Measurements from ENCODE around the gene TRIM51. TPM values are rescaled to one million over a fixed set of nuclear protein-coding genes. Genes with fewer than 3 reads are reported as not detected.
"Not testable (repeated sequence)": the region's sequence is repeated elsewhere in the genome, so short reads cannot be mapped to it uniquely, and the experiment has no call there.

Gene TRIM51
- total and polyA plus RNA-seq, 2 of the 13 experiments (the other 11 are each of a cell fraction or from before 2014, with no cell fraction given): not detected

GRCh38 chr11:55854704-55855103, 28.4 kb upstream of the TRIM51 start:
- H3K4me2 ChIP-seq (ENCODE audit: low read depth, low read length): no peak overlapping the region
- no peak for TF ChIP-seq NRL (CRISPR knock-in tag; IDR thresholded peaks at IDR 0.05; ENCODE audit: borderline replicate concordance)
- TF ChIP-seq SMARCC2 (IDR thresholded peaks at IDR 0.05): no peak
- TF ChIP-seq HMGXB3 (CRISPR knock-in tag; IDR thresholded peaks at IDR 0.05; ENCODE audit: borderline replicate concordance): no peak
- no peak for TF ChIP-seq ZNF460 (CRISPR knock-in tag; IDR thresholded peaks at IDR 0.05; ENCODE audit: borderline replicate concordance)
- TF ChIP-seq FOSL1 (CRISPR knock-in tag; IDR thresholded peaks at IDR 0.05; ENCODE audit: borderline replicate concordance): no peak
- no peak for TF ChIP-seq KLF12 (CRISPR knock-in tag; IDR thresholded peaks at IDR 0.05; ENCODE audit: borderline replicate concordance)
- no peak for TF ChIP-seq ZNF292 (CRISPR knock-in tag; IDR thresholded peaks at IDR 0.05; ENCODE audit: borderline replicate concordance, low read depth)
- TF ChIP-seq ZKSCAN8 (CRISPR knock-in tag; IDR thresholded peaks at IDR 0.05; ENCODE audit: borderline replicate concordance): no peak
- no peak for TF ChIP-seq ZBTB42 (CRISPR knock-in tag; IDR thresholded peaks at IDR 0.05)
- no peak for TF ChIP-seq ZNF543 (CRISPR knock-in tag; IDR thresholded peaks at IDR 0.05)
- TF ChIP-seq ETV6 (CRISPR knock-in tag; conservative IDR thresholded peaks at IDR 0.05): no peak
- no peak for TF ChIP-seq SKIL (CRISPR knock-in tag; IDR thresholded peaks at IDR 0.05; ENCODE audit: borderline replicate concordance)
- no peak for TF ChIP-seq ZNF468 (CRISPR knock-in tag; IDR thresholded peaks at IDR 0.05)
- H3K27me3 ChIP-seq (ENCODE audit: control insufficient read depth in 1 of 2, insufficient read depth in 2 of 2, low read length in 2 of 2): no peaks in the 10 kb centered on the region
- BruUV-seq (replicated peaks): no TSS peak
- H3K4me3 ChIP-seq (replicated peaks in 1 of 3; ENCODE audit: insufficient read depth in 1 of 3, low read depth in 2 of 3, low read length in 3 of 3): no peak overlapping the region
- no peak for DNase-seq (ENCODE audit: low spot score)
- H4K20me1 ChIP-seq (ENCODE audit: insufficient read depth, low read length): no peaks in the 10 kb centered on the region
- H2AFZ ChIP-seq (ENCODE audit: low read length): no peak overlapping the region
- intact Hi-C loops (cut with micrococcal nuclease; ENCODE audit: unreplicated experiment) (no loop called here), in situ Hi-C loops (cut with HindIII; ENCODE audit: extremely low pct_ligation_motif_present, low pct_unique_long_range_greater_than_20kb) (no loop called here)
- no peak for ATAC-seq
- H3K36me3 ChIP-seq (replicated peaks in 1 of 2; ENCODE audit: control insufficient read depth in 1 of 2, insufficient read depth in 2 of 2, low read length in 2 of 2): no peaks in the 10 kb centered on the region
- H3K9ac ChIP-seq (ENCODE audit: insufficient read depth, low read depth, low read length): no peak overlapping the region
- 0 out of 2 replicates have a peak, but pooled peaks cover 4% of the 10 kb centered on the region for H3K9me3 ChIP-seq (ENCODE audit: low read length)
- H3K4me1 ChIP-seq (ENCODE audit: insufficient read depth, low read length): no peaks in the 10 kb centered on the region
- no peaks in the 10 kb centered on the region for H3K79me2 ChIP-seq (ENCODE audit: insufficient read depth, low read length)
- POLR2A ChIA-PET: no interaction called here
- CTCF ChIA-PET (ENCODE audit: low intra/inter-chr PET ratio, low total read pairs): no interaction called here
- FAIRE-seq: no peak
- no peak overlapping the region for H3K27ac ChIP-seq (ENCODE audit: extremely low read length, insufficient read depth, low read length)
- 7% methylated on average over 1 of the region's 1 CpG for WGBS (ENCODE audit: low lambda C conversion rate)

GRCh38 chr11:55867354-55867753, 15.7 kb upstream of the TRIM51 start:
- H3K9ac ChIP-seq (ENCODE audit: insufficient read depth, low read depth, low read length); H3K27me3 ChIP-seq (ENCODE audit: control insufficient read depth in 1 of 2, insufficient read depth in 2 of 2, low read length in 2 of 2); ATAC-seq; H3K4me1 ChIP-seq (ENCODE audit: insufficient read depth, low read length); in situ Hi-C loops (cut with HindIII; ENCODE audit: extremely low pct_ligation_motif_present, low pct_unique_long_range_greater_than_20kb); H3K4me2 ChIP-seq (ENCODE audit: low read depth, low read length); H3K27ac ChIP-seq (ENCODE audit: extremely low read length, insufficient read depth, low read length); H3K36me3 ChIP-seq (replicated peaks in 1 of 2; ENCODE audit: control insufficient read depth in 1 of 2, insufficient read depth in 2 of 2, low read length in 2 of 2); H3K79me2 ChIP-seq (ENCODE audit: insufficient read depth, low read length); POLR2A ChIA-PET; intact Hi-C loops (cut with micrococcal nuclease; ENCODE audit: unreplicated experiment); H3K9me3 ChIP-seq (ENCODE audit: low read length); H4K20me1 ChIP-seq (ENCODE audit: insufficient read depth, low read length); CTCF ChIA-PET (ENCODE audit: low intra/inter-chr PET ratio, low total read pairs); DNase-seq (ENCODE audit: low spot score); H2AFZ ChIP-seq (ENCODE audit: low read length); BruUV-seq (replicated peaks); FAIRE-seq; H3K4me3 ChIP-seq (replicated peaks in 1 of 3; ENCODE audit: insufficient read depth in 1 of 3, low read depth in 2 of 3, low read length in 3 of 3): not testable (repeated sequence)
- 13% methylated on average over 4 of the region's 4 CpGs for WGBS (ENCODE audit: low lambda C conversion rate)
